A549 (cell line): ENCODE data around the gene SNX25. TPM values are rescaled to one million over a fixed set of nuclear protein-coding genes. Genes with fewer than 3 reads are reported as not detected.

Experiments
- ATAC-seq, 2 experiments: fragments of 200-7000 bp in 1 of 2; fragments of >200 bp in 1 of 2; cut with Nextera tagmentation in 1 of 2; cut with Tn5 transposase in 1 of 2; 3 replicates each; pipeline versions ENCODE4 v1.8.0 to v1.9.1; 2018 to 2020; ENCODE audit warnings: mild to moderate bottlenecking in 1 of 2, moderate library complexity in 1 of 2
- CTCF ChIA-PET: fragments of 300-600 bp; sonication (Branson Sonifier 250); formaldehyde crosslinking; extraction: SDS; loops from one replicate; lab custom pipeline; 2021; ENCODE audit warnings: antibody characterized with exemption, inconsistent platforms; lab: Yijun Ruan, JAX
- POLR2A ChIA-PET: fragments of 350-600 bp; formaldehyde crosslinking; extraction: SDS; loops from one replicate; lab custom pipeline; 2021; ENCODE audit warnings: antibody characterized with exemption, inconsistent platforms; lab: Yijun Ruan, JAX
- DNase-seq, 2 experiments: peaks; one replicate each; pipeline versions ENCODE4 v3.0.0 to v3.0.0-alpha.2; 2011 to 2016; ENCODE audit warnings: low read depth in 1 of 2, low spot score in 1 of 2
- FAIRE-seq: peaks from 2 replicates; lab custom pipeline; 2011; peaks lifted over from hg19 to GRCh38; lab: Jason Lieb, UNC
- H3K27ac ChIP-seq, 2 experiments: fragments of >200 bp; sonication (Bioruptor Twin); formaldehyde crosslinking; 3 replicates each; pipeline ENCODE4 v1.5.1; 2016 to 2017
- H3K4me1 ChIP-seq: fragments of >200 bp; sonication (Bioruptor Twin); formaldehyde crosslinking; 3 replicates; pipeline ENCODE4 v1.6.1; 2016
- H3K4me2 ChIP-seq: fragments of >200 bp; sonication (Bioruptor Twin); formaldehyde crosslinking; 3 replicates; pipeline ENCODE4 v1.6.1; 2016
- H3K4me3 ChIP-seq: fragments of >200 bp; sonication (Bioruptor Twin); formaldehyde crosslinking; 3 replicates; pipeline ENCODE4 v1.5.1; 2016
- H3K9me3 ChIP-seq: fragments of >200 bp; sonication (Bioruptor Twin); formaldehyde crosslinking; 3 replicates; pipeline ENCODE4 v1.6.1; 2016
- CEBPB ChIP-seq, 2 experiments: fragments of >200 bp in 1 of 2; sonication (Bioruptor Twin) in 1 of 2; formaldehyde crosslinking in 1 of 2; IDR thresholded peaks; 2 replicates each; pipeline ENCODE4 v1.6.1; 2012 to 2016
- CHD2 ChIP-seq: fragments of 150-350 bp; IDR thresholded peaks from 2 replicates; pipeline ENCODE4 v1.6.1; 2014; ENCODE audit warnings: low read length; ENCODE audit not compliant: partially characterized antibody
- CHD4 ChIP-seq: fragments of 200-600 bp; sonication (generic); IDR thresholded peaks from 2 replicates; pipeline ENCODE4 v1.6.1; 2016; ENCODE audit warnings: antibody characterized with exemption, mild to moderate bottlenecking, borderline replicate concordance
- E2F6 ChIP-seq: IDR thresholded peaks from 2 replicates; pipeline ENCODE4 v1.6.1; 2012; ENCODE audit warnings: low read depth, borderline replicate concordance
- EHF ChIP-seq: fragments of 250-450 bp; sonication (Bioruptor Pico); IDR thresholded peaks from 2 replicates; pipeline ENCODE4 v1.5.0; 2020; ENCODE audit warnings: mild to moderate bottlenecking
- FOSB ChIP-seq: fragments of 250-450 bp; sonication (Bioruptor Pico); IDR thresholded peaks from 2 replicates; pipeline ENCODE4 v1.5.0; 2020; ENCODE audit warnings: mild to moderate bottlenecking, moderate library complexity
- FOSL2 ChIP-seq, 2 experiments: fragments of 450-650 bp in 1 of 2; fragments of >200 bp in 1 of 2; sonication (Bioruptor Twin) in 1 of 2; formaldehyde crosslinking; IDR thresholded peaks; 2 replicates each; pipeline versions ENCODE4 v1.5.0 to v1.6.1; 2016 to 2020; ENCODE audit warnings: mild to moderate bottlenecking in 1 of 2, moderate library complexity in 1 of 2
- GATA3 ChIP-seq: IDR thresholded peaks from 2 replicates; pipeline ENCODE4 v1.6.1; 2012; ENCODE audit warnings: borderline replicate concordance
- HOXA7 ChIP-seq: fragments of 250-450 bp; sonication (Bioruptor Pico); IDR thresholded peaks from 2 replicates; pipeline ENCODE4 v1.5.0; 2020; ENCODE audit warnings: mild to moderate bottlenecking, moderate library complexity
- HOXB13 ChIP-seq: fragments of 250-450 bp; sonication (Bioruptor Pico); IDR thresholded peaks from 2 replicates; pipeline ENCODE4 v1.5.0; 2020; ENCODE audit warnings: low read depth, mild to moderate bottlenecking, moderate library complexity
- JUN ChIP-seq, 2 experiments: fragments of >200 bp; sonication (Bioruptor Twin); formaldehyde crosslinking; IDR thresholded peaks; 2 replicates in 1 of 2; 3 replicates in 1 of 2; pipeline ENCODE4 v1.6.1; 2016 to 2017
- KDM1A ChIP-seq: fragments of 200-600 bp; sonication (generic); IDR thresholded peaks from 2 replicates; pipeline ENCODE4 v1.6.1; 2016; ENCODE audit warnings: low read depth, mild to moderate bottlenecking
- MAZ ChIP-seq: fragments of 150-350 bp; IDR thresholded peaks from 2 replicates; pipeline ENCODE4 v1.6.1; 2014; ENCODE audit warnings: antibody characterized with exemption, low read depth, low read length, borderline replicate concordance
- NFE2L2 ChIP-seq: fragments of 150-350 bp; conservative IDR thresholded peaks from 2 replicates; pipeline ENCODE4 v1.6.1; 2014; ENCODE audit warnings: low read length
- POLR2A ChIP-seq: IDR thresholded peaks from 2 replicates; pipeline ENCODE4 v1.6.1; 2012; ENCODE audit warnings: mild to moderate bottlenecking, low read length
- RAD21 ChIP-seq, 2 experiments: fragments of >200 bp in 1 of 2; sonication (Bioruptor Twin) in 1 of 2; formaldehyde crosslinking in 1 of 2; IDR thresholded peaks in 1 of 2; conservative IDR thresholded peaks in 1 of 2; 2 replicates in 1 of 2; 3 replicates in 1 of 2; pipeline ENCODE4 v1.6.1; 2012 to 2018; ENCODE audit warnings: inconsistent platforms in 1 of 2
- RCOR1 ChIP-seq: fragments of 150-350 bp; IDR thresholded peaks from 2 replicates; pipeline ENCODE4 v1.6.1; 2014; ENCODE audit warnings: antibody characterized with exemption, low read length, low read depth
- TFCP2L1 ChIP-seq: fragments of 250-450 bp; sonication (Bioruptor Pico); IDR thresholded peaks from 2 replicates; pipeline ENCODE4 v1.5.0; 2021; ENCODE audit warnings: mild to moderate bottlenecking
- TP53 ChIP-seq: fragments of 250-450 bp; sonication (Bioruptor Pico); IDR thresholded peaks from 2 replicates; pipeline ENCODE4 v1.5.0; 2021; ENCODE audit warnings: mild to moderate bottlenecking, moderate library complexity
- ZC3H11A ChIP-seq: fragments of 450-650 bp; IDR thresholded peaks from 2 replicates; pipeline ENCODE4 v1.6.1; 2014; ENCODE audit warnings: antibody characterized with exemption, mild to moderate bottlenecking
- ZFP36 ChIP-seq: fragments of 450-650 bp; IDR thresholded peaks from 2 replicates; pipeline ENCODE4 v1.6.1; 2014; ENCODE audit warnings: borderline replicate concordance; ENCODE audit not compliant: partially characterized antibody
- WGBS: methylation state at CpG from one replicate; pipeline ENCODE4 v1.1.6; 2017; ENCODE audit errors: missing lambda C conversion rate; 5-methylcytosine and 5-hydroxymethylcytosine counted together
- polyA plus RNA-seq, 4 experiments: library from polyadenylated mRNA; depleted of rRNA in 3 of 4; stranded (reverse); fragments of >200 nt; fragmentation: RNase III in 1 of 4; extraction: RNeasy Plus Mini Kit Qiagen cat#74134 plus additional on column Dnase treatment in 1 of 4; gene quantifications; 2 replicates in 3 of 4; 3 replicates in 1 of 4; pipeline ENCODE4 v1.2.3, GENCODE V29; 2011 to 2017
- TF ChIP-seq, protein P1 (sequence below): fragments of >200 bp; sonication (Bioruptor Twin); formaldehyde crosslinking; IDR thresholded peaks from 3 replicates; pipeline ENCODE4 v1.5.1; 2016
- TF ChIP-seq, protein P2 (sequence below): fragments of 250-450 bp; sonication (Bioruptor Pico); IDR thresholded peaks from 2 replicates; pipeline ENCODE4 v1.5.0; 2020; ENCODE audit warnings: low read depth, mild to moderate bottlenecking, moderate library complexity
- TF ChIP-seq, protein P3 (sequence below): fragments of 250-450 bp; sonication (Bioruptor Pico); IDR thresholded peaks from 2 replicates; pipeline ENCODE4 v1.5.0; 2021; ENCODE audit warnings: mild to moderate bottlenecking, moderate library complexity, borderline replicate concordance

SNX25 gene
- polyA plus RNA-seq, 2 of the 4 experiments (the other 2 are of a cell fraction): 10.1 to 13.0 TPM

- Histone ChIP-seq H3K4me1 (peaks cover 18% of the 10 kb centered on the region), H3K4me3 (no peak overlapping the region), H3K4me2 (peak overlapping the region; percentile 46; the same call in 2 of the 3 replicates), H3K27ac (peak overlapping the region in 1 of 2 experiments; percentile 30; a peak in 2 of 6 replicates), H3K9me3 (no peaks in the 10 kb centered on the region)
- WGBS: 76% methylated on average over 1 of the region's 1 CpG
- ATAC-seq: peak; percentile 47 to 77; a peak in 4 of 6 replicates
- TF ChIP-seq, protein P1, sequence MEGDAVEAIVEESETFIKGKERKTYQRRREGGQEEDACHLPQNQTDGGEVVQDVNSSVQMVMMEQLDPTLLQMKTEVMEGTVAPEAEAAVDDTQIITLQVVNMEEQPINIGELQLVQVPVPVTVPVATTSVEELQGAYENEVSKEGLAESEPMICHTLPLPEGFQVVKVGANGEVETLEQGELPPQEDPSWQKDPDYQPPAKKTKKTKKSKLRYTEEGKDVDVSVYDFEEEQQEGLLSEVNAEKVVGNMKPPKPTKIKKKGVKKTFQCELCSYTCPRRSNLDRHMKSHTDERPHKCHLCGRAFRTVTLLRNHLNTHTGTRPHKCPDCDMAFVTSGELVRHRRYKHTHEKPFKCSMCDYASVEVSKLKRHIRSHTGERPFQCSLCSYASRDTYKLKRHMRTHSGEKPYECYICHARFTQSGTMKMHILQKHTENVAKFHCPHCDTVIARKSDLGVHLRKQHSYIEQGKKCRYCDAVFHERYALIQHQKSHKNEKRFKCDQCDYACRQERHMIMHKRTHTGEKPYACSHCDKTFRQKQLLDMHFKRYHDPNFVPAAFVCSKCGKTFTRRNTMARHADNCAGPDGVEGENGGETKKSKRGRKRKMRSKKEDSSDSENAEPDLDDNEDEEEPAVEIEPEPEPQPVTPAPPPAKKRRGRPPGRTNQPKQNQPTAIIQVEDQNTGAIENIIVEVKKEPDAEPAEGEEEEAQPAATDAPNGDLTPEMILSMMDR: no peak
- TF ChIP-seq, protein P2, sequence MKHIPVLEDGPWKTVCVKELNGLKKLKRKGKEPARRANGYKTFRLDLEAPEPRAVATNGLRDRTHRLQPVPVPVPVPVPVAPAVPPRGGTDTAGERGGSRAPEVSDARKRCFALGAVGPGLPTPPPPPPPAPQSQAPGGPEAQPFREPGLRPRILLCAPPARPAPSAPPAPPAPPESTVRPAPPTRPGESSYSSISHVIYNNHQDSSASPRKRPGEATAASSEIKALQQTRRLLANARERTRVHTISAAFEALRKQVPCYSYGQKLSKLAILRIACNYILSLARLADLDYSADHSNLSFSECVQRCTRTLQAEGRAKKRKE (CRISPR knock-in tag): no peak
- TF ChIP-seq TP53 (CRISPR knock-in tag) (no peak), CHD4 (no peak), ZFP36 (no peak), TFCP2L1 (CRISPR knock-in tag) (no peak)
- CTCF ChIA-PET: interaction anchor here (1.4 kb wide), 1 partner anchor 22 kb away, joined by 3 read pairs; no protein-coding TSS in a partner anchor
- FAIRE-seq: no peak
- POLR2A ChIA-PET: no interaction called here
- peak; percentile 18 to 44 for DNase-seq
These were observed 73.6 kb downstream of the SNX25 start for GRCh38 chr4:185282968-185283367.

DNA sequence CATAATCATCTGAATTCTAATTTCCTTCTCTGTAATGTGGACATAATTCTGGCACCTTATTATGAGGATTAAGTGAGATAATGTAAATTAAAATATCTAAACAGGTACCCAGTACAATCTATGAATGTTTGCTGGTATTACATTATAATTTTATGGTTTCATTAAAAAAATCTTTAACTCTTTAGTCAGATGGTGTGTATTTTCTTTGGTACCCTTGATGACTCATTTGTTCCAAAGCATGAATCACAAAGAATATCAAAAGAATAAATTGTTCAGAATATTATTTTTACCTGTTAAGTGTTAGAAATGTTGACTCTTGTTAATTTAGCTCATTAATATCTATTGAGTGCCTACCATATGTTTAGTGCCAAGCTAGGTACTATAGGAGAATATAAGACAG, 74.3 kb downstream of the SNX25 start:
- no peak for FAIRE-seq
- H3K9me3 ChIP-seq: no peaks in the 10 kb centered on the region
- no peak for DNase-seq
- H3K27ac ChIP-seq: no peak overlapping the region
- CTCF ChIA-PET: no interaction called here
- no peak overlapping the region for H3K4me3 ChIP-seq
- ATAC-seq: no peak
- peaks cover 18% of the 10 kb centered on the region for H3K4me1 ChIP-seq
- no peak overlapping the region; the same call in 2 of the 3 replicates for H3K4me2 ChIP-seq
- TF ChIP-seq NFE2L2: no peak
- no peak for TF ChIP-seq ZC3H11A
- no peak for TF ChIP-seq FOSL2 (IDR thresholded peaks at IDR 0.05)
- peak; percentile 58 for TF ChIP-seq FOSL2 (CRISPR knock-in tag; IDR thresholded peaks at IDR 0.05)
- POLR2A ChIA-PET: no interaction called here

- peaks cover 18% of the 10 kb centered on the region for H3K4me1 ChIP-seq
- no peak for FAIRE-seq
- no peaks in the 10 kb centered on the region for H3K9me3 ChIP-seq
- 80% methylated on average over 6 of the region's 6 CpGs for WGBS
- no peak overlapping the region for H3K27ac ChIP-seq
- CTCF ChIA-PET: interaction anchor here (0.6 to 2.2 kb wide), 2 partner anchors 20 to 64 kb away, joined by 3 to 6 read pairs; no protein-coding TSS in a partner anchor
- no peak for TF ChIP-seq FOSB (CRISPR knock-in tag)
- TF ChIP-seq GATA3: no peak
- TF ChIP-seq, protein P3, sequence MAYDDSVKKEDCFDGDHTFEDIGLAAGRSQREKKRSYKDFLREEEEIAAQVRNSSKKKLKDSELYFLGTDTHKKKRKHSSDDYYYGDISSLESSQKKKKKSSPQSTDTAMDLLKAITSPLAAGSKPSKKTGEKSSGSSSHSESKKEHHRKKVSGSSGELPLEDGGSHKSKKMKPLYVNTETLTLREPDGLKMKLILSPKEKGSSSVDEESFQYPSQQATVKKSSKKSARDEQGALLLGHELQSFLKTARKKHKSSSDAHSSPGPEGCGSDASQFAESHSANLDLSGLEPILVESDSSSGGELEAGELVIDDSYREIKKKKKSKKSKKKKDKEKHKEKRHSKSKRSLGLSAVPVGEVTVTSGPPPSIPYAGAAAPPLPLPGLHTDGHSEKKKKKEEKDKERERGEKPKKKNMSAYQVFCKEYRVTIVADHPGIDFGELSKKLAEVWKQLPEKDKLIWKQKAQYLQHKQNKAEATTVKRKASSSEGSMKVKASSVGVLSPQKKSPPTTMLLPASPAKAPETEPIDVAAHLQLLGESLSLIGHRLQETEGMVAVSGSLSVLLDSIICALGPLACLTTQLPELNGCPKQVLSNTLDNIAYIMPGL (CRISPR knock-in tag): no peak
- TF ChIP-seq POLR2A: no peak
- TF ChIP-seq HOXA7: no peak
- no peak for TF ChIP-seq TP53 (CRISPR knock-in tag)
- TF ChIP-seq RCOR1: no peak
- no peak for TF ChIP-seq RAD21 (conservative IDR thresholded peaks at IDR 0.05 in 1 of 2, IDR thresholded peaks at IDR 0.05 in 1 of 2)
- TF ChIP-seq JUN (IDR thresholded peaks at IDR 0.05): no peak
- TF ChIP-seq CHD2: no peak
- no peak for TF ChIP-seq CHD4
- TF ChIP-seq HOXB13 (CRISPR knock-in tag): no peak
- no peak for TF ChIP-seq CEBPB (IDR thresholded peaks at IDR 0.05)
- no peak for TF ChIP-seq E2F6
- no peak for TF ChIP-seq MAZ
- no peak for TF ChIP-seq FOSL2 (IDR thresholded peaks at IDR 0.05)
- no peak for TF ChIP-seq FOSL2 (CRISPR knock-in tag; IDR thresholded peaks at IDR 0.05)
- TF ChIP-seq EHF (CRISPR knock-in tag): no peak
- TF ChIP-seq KDM1A: no peak
- H3K4me2 ChIP-seq: no peak overlapping the region
- ATAC-seq: no peak
- no peak overlapping the region for H3K4me3 ChIP-seq
- DNase-seq: no peak
- POLR2A ChIA-PET: no interaction called here
These were observed 76.4 kb downstream of the SNX25 start for GRCh38 chr4:185285632-185286393.
